CD4-positive, alpha-beta T cell (primary cell): ENCODE data around the gene LDLRAP1. TPM values are rescaled to one million over a fixed set of nuclear protein-coding genes. Genes with fewer than 3 reads are reported as not detected.
A peak's percentile ranks its signal among the peaks of the same experiment; 100 is the strongest.

ENCODE experiments used
- ATAC-seq: fragments of 200-7000 bp; cut with Tn5 transposase; one replicate; pipeline ENCODE4 v1.10.0; 2022; ENCODE audit warnings: mild to moderate bottlenecking; ENCODE audit not compliant: poor library complexity
- CTCF ChIA-PET: fragments of 350-600 bp; sonication (Branson Sonifier 250); formaldehyde crosslinking; loops from one replicate; lab custom pipeline; 2021; ENCODE audit warnings: antibody characterized with exemption, inconsistent platforms; lab: Charles Lee
- POLR2A ChIA-PET: fragments of 350-600 bp; sonication (Branson Sonifier 250); formaldehyde crosslinking; loops from one replicate; lab custom pipeline; 2021; ENCODE audit warnings: antibody characterized with exemption, inconsistent platforms; lab: Charles Lee
- DNase-seq, 14 experiments: peaks; one replicate each; pipeline ENCODE4 v3.0.0-alpha.2; 2013 to 2020; ENCODE audit warnings: mixed read lengths in 2 of 14
- H3K27ac ChIP-seq, 2 donors: one replicate each; pipeline versions ENCODE4 v1.5.1 to v1.7.0; 2013; ENCODE audit warnings: low read length in 2 of 2, low read depth in 1 of 2, mild to moderate bottlenecking in 1 of 2
- H3K27me3 ChIP-seq, 2 experiments: 1 replicate in 1 of 2; 2 replicates in 1 of 2; pipeline versions ENCODE4 v1.6.1 to v1.7.0; 2013; ENCODE audit warnings: low read length in 2 of 2, control low read depth in 1 of 2, mild to moderate bottlenecking in 1 of 2, moderate library complexity in 1 of 2; ENCODE audit not compliant: insufficient read depth in 2 of 2, control insufficient read depth in 1 of 2
- H3K36me3 ChIP-seq: one replicate; pipeline ENCODE4 v1.6.1; 2013; ENCODE audit warnings: low read length, control low read depth; ENCODE audit not compliant: insufficient read depth
- H3K4me1 ChIP-seq: one replicate; pipeline ENCODE4 v1.6.1; 2013; ENCODE audit warnings: low read length, control low read depth; ENCODE audit not compliant: insufficient read depth
- H3K4me3 ChIP-seq: one replicate; pipeline ENCODE4 v1.5.1; 2013; ENCODE audit warnings: mild to moderate bottlenecking, low read length, moderate library complexity
- H3K9me3 ChIP-seq, 2 experiments: 1 replicate in 1 of 2; 2 replicates in 1 of 2; pipeline versions ENCODE4 v1.6.1 to v1.7.0; 2013; ENCODE audit warnings: low read length in 2 of 2, mild to moderate bottlenecking in 2 of 2, control low read depth in 1 of 2, moderate library complexity in 1 of 2; ENCODE audit not compliant: control insufficient read depth in 1 of 2, insufficient read depth in 1 of 2
- H3K27ac Mint-ChIP-seq: one replicate; pipeline ENCODE4 v1.8.0; 2020; ENCODE audit warnings: mixed read lengths
- H3K27me3 Mint-ChIP-seq: one replicate; pipeline ENCODE4 v1.8.0; 2021; ENCODE audit warnings: mixed read lengths
- H3K36me3 Mint-ChIP-seq: one replicate; pipeline ENCODE4 v1.8.0; 2021; ENCODE audit warnings: low read depth, mixed read lengths
- H3K4me1 Mint-ChIP-seq: one replicate; pipeline ENCODE4 v1.8.0; 2021; ENCODE audit warnings: low read depth, mixed read lengths
- H3K4me3 Mint-ChIP-seq: one replicate; pipeline ENCODE4 v1.8.0; 2020; ENCODE audit warnings: mild to moderate bottlenecking, mixed read lengths
- H3K9me3 Mint-ChIP-seq: one replicate; pipeline ENCODE4 v1.8.0; 2020; ENCODE audit warnings: mixed read lengths
- CTCF ChIP-seq: fragments of 200-600 bp; IDR thresholded peaks from one replicate; pipeline ENCODE4 v1.8.0; 2022; ENCODE audit warnings: antibody characterized with exemption, mild to moderate bottlenecking
- intact Hi-C, 2 experiments: fragments of 100-400 bp; cut with DNase I in 1 of 2; cut with micrococcal nuclease in 1 of 2; formaldehyde crosslinking; loops; one replicate each; pipeline versions ENCODE4 v1.15.1 to v1.9.0; 2023 to 2025; cut with DNase I, micrococcal nuclease
- total RNA-seq, 174 experiments: library from RNA in 2 of 174; stranded (reverse) in 2 of 174; gene quantifications; one replicate each; pipeline ENCODE4 v1.2.3 and lab custom pipeline; 2021 to 2026

LDLRAP1 gene
- total RNA-seq, 2 experiments from 2014 or later, result 70.5 to 73.5 TPM

- Mint-ChIP-seq H3K27ac (peak overlapping the region; percentile 87), H3K36me3 (peaks cover 88% of the 10 kb centered on the region), H3K4me3 (peak overlapping the region; percentile 99), H3K4me1 (peaks cover 90% of the 10 kb centered on the region), H3K9me3 (no peaks in the 10 kb centered on the region), H3K27me3 (no peaks in the 10 kb centered on the region)
- ATAC-seq (peak; percentile 0), DNase-seq (no peak)
- no peaks in the 10 kb centered on the region for H3K27me3 ChIP-seq
- H3K9me3 ChIP-seq, result no peaks in the 10 kb centered on the region
- ChIA-PET POLR2A (interaction anchor here (0.5 to 10.1 kb wide), 7 partner anchors 8 to 1883 kb away, joined by 3 to 193 read pairs (median 6); partner anchors contain the start of genes LDLRAP1 and MTFR1L), CTCF (interaction anchor here (1.1 to 1.3 kb wide), 2 partner anchors 9 to 13 kb away, joined by 3 to 4 read pairs; no protein-coding TSS in a partner anchor)
- peaks cover 99% of the 10 kb centered on the region for H3K4me1 ChIP-seq
- TF ChIP-seq CTCF, result no peak
- intact Hi-C loops, result loop anchor here (1.0 to 10.0 kb wide), 3 partner anchors 20 to 114 kb away; partner anchors contain the start of gene LDLRAP1 (in 1 of the 2)
- peak overlapping the region; percentile 85 for H3K4me3 ChIP-seq
- H3K36me3 ChIP-seq, result peaks cover 74% of the 10 kb centered on the region
- H3K27ac ChIP-seq, result peak overlapping the region; percentile 54 to 86
These were observed 19.5 kb downstream of the LDLRAP1 start for GRCh38 chr1:25562928-25563283.

GRCh38 chr1:25563330-25564215, 20.2 kb downstream of the LDLRAP1 start:
- Histone ChIP-seq H3K27ac (peak overlapping the region; percentile 54 to 86), H3K36me3 (peaks cover 74% of the 10 kb centered on the region), H3K4me1 (peaks cover 99% of the 10 kb centered on the region), H3K4me3 (peak overlapping the region; percentile 85), H3K27me3 (no peaks in the 10 kb centered on the region), H3K9me3 (no peaks in the 10 kb centered on the region)
- Mint-ChIP-seq H3K27me3 (no peaks in the 10 kb centered on the region), H3K4me3 (peak overlapping the region; percentile 99), H3K4me1 (peaks cover 90% of the 10 kb centered on the region), H3K36me3 (peaks cover 88% of the 10 kb centered on the region), H3K9me3 (no peaks in the 10 kb centered on the region), H3K27ac (peak overlapping the region; percentile 87)
- intact Hi-C loops, result loop anchor here (5.0 to 10.0 kb wide), 2 partner anchors 59 to 114 kb away; no protein-coding TSS in a partner anchor
- ATAC-seq, result no peak
- ChIA-PET CTCF (interaction anchor here (1.1 to 1.8 kb wide), 3 partner anchors 9 to 45 kb away, joined by 3 to 5 read pairs (median 4); no protein-coding TSS in a partner anchor), POLR2A (interaction anchor here (0.6 to 10.1 kb wide), 7 partner anchors 8 to 362 kb away, joined by 3 to 193 read pairs (median 18); partner anchors contain the start of genes LDLRAP1 and MTFR1L)
- peak in 1 of 14 experiments; percentile 39 for DNase-seq
- no peak for TF ChIP-seq CTCF

GRCh38 chr1:25564777-25565574, 21.6 kb downstream of the LDLRAP1 start:
- no peak for TF ChIP-seq CTCF
- DNase-seq (peak in 11 of 14 experiments; percentile 16 to 72 (median 56)), ATAC-seq (peak; percentile 26)
- Histone ChIP-seq H3K9me3 (no peaks in the 10 kb centered on the region), H3K27me3 (no peaks in the 10 kb centered on the region), H3K4me3 (peak overlapping the region; percentile 85), H3K4me1 (peaks cover 99% of the 10 kb centered on the region), H3K27ac (peak overlapping the region; percentile 56 to 86), H3K36me3 (peaks cover 68% of the 10 kb centered on the region)
- peaks cover 86% of the 10 kb centered on the region for H3K36me3 Mint-ChIP-seq
- H3K9me3 Mint-ChIP-seq, result no peaks in the 10 kb centered on the region
- H3K27ac Mint-ChIP-seq, result peak overlapping the region; percentile 87
- H3K27me3 Mint-ChIP-seq, result no peaks in the 10 kb centered on the region
- POLR2A ChIA-PET, result interaction anchor here (0.7 to 10.1 kb wide), 18 partner anchors 8 to 406 kb away, joined by 3 to 193 read pairs (median 4); partner anchors contain the start of genes LDLRAP1 and MTFR1L
- CTCF ChIA-PET, result interaction anchor here (0.9 to 1.9 kb wide), 3 partner anchors 15 to 61 kb away, joined by 3 to 5 read pairs (median 5); no protein-coding TSS in a partner anchor
- H3K4me3 Mint-ChIP-seq, result peak overlapping the region; percentile 99
- peaks cover 89% of the 10 kb centered on the region for H3K4me1 Mint-ChIP-seq
- intact Hi-C loops, result loop anchor here (5.0 to 10.0 kb wide), 2 partner anchors 60 to 112 kb away; no protein-coding TSS in a partner anchor
